ENCODE data around the gene SRSF9. TPM values are rescaled to one million over a fixed set of nuclear protein-coding genes. Genes with fewer than 3 reads are reported as not detected.

The SRSF9 gene
- polyA plus RNA-seq, 3 donors = 127 to 218 (median 200) TPM

DNA sequence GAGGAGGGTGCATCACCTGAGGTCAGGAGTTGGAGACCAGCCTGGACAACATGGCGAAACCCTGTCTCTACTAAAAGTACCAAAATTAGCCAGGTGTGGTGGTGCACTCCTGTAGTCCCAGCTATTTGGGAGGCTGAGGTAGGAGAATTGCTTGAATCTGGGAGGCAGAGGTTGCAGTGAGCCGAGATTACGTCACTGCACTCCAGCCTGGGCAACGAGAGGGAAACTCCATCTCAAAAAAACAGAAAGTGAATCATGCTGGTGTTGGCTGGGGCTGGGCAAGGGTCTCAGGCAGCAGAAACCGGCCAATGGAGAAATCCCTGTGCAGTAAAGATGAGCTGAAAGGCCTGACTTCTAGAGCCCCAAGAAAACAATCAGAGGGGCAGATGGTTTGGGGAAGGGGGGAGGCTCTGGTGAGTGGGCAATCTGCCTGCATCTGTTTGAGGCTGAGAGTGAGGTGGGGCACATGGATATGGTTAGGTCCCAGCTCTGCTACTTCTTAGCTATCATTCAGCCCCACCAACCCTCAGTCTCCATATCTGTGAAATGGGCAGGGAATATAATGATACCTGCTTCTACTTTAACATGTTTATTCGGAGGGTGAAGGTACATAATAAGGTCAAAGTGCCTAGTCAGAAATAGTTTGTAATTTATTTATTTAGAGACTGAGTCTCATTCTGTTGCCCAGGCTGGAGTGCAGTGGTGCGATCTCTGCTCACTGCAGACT is 52.9 kb downstream of the SRSF9 start:
- H3K4me1 Mint-ChIP-seq = no peaks in the 10 kb centered on the region
- Histone ChIP-seq H3K4me3 (replicated peaks in 1 of 3; ENCODE audit: low read depth in 2 of 3, low read length in 3 of 3) (no peak overlapping the region), H3K4me1 (ENCODE audit: control insufficient read depth in 1 of 2, insufficient read depth in 2 of 2, low read length in 2 of 2) (no peaks in the 10 kb centered on the region), H3K36me3 (replicated peaks in 1 of 2; ENCODE audit: control insufficient read depth in 1 of 2, insufficient read depth in 2 of 2, low read length in 2 of 2) (no peaks in the 10 kb centered on the region), H3K27me3 (ENCODE audit: control insufficient read depth in 2 of 2, insufficient read depth in 2 of 2, low read length in 2 of 2) (no peaks in the 10 kb centered on the region), H3K9ac (ENCODE audit: insufficient read depth, low read length, poor library complexity, severe bottlenecking) (no peak overlapping the region), H3K9me3 (replicated peaks in 1 of 2; ENCODE audit: control insufficient read depth in 1 of 2, insufficient read depth in 1 of 2, low read length in 2 of 2) (no peaks in the 10 kb centered on the region), H3K27ac (ENCODE audit: low read depth in 1 of 2, low read length in 2 of 2) (no peak overlapping the region), H2AFZ (ENCODE audit: insufficient read depth, low read depth, low read length, poor library complexity, severe bottlenecking) (no peak overlapping the region), H3K79me2 (ENCODE audit: insufficient read depth, low read length) (no peaks in the 10 kb centered on the region), H4K20me1 (ENCODE audit: insufficient read depth, low read length) (no peaks in the 10 kb centered on the region), H3K4me2 (replicated peaks; ENCODE audit: extremely low read depth, low read length, poor library complexity, severe bottlenecking) (no peak overlapping the region)
- intact Hi-C loops (cut with micrococcal nuclease) = no loop called here
- no peak for TF ChIP-seq CTCF (IDR thresholded peaks at IDR 0.05)
- H3K27me3 Mint-ChIP-seq (ENCODE audit: low read depth in 3 of 3) = peaks cover 2 to 14% (median 7%) of the 10 kb centered on the region in 3 donors
- H3K9me3 Mint-ChIP-seq = no peaks in the 10 kb centered on the region
- no peak overlapping the region for H3K27ac Mint-ChIP-seq
- no peaks in the 10 kb centered on the region for H3K36me3 Mint-ChIP-seq
- no peak for DNase-seq
- 80% methylated on average over 2 of the region's 7 CpGs for WGBS (ENCODE audit: insufficient coverage)
- H3K4me3 Mint-ChIP-seq = no peak overlapping the region

- WGBS (ENCODE audit: insufficient coverage) = 94% methylated on average over 8 of the region's 13 CpGs
- Histone ChIP-seq H3K36me3 (replicated peaks in 1 of 2; ENCODE audit: control insufficient read depth in 1 of 2, insufficient read depth in 2 of 2, low read length in 2 of 2) (no peaks in the 10 kb centered on the region), H3K4me2 (replicated peaks; ENCODE audit: extremely low read depth, low read length, poor library complexity, severe bottlenecking) (no peak overlapping the region), H3K4me1 (ENCODE audit: control insufficient read depth in 1 of 2, insufficient read depth in 2 of 2, low read length in 2 of 2) (no peaks in the 10 kb centered on the region), H4K20me1 (ENCODE audit: insufficient read depth, low read length) (no peaks in the 10 kb centered on the region), H3K9ac (ENCODE audit: insufficient read depth, low read length, poor library complexity, severe bottlenecking) (no peak overlapping the region), H3K27me3 (ENCODE audit: control insufficient read depth in 2 of 2, insufficient read depth in 2 of 2, low read length in 2 of 2) (no peaks in the 10 kb centered on the region), H3K4me3 (replicated peaks in 1 of 3; ENCODE audit: low read depth in 2 of 3, low read length in 3 of 3) (no peak overlapping the region), H3K27ac (ENCODE audit: low read depth in 1 of 2, low read length in 2 of 2) (no peak overlapping the region), H2AFZ (ENCODE audit: insufficient read depth, low read depth, low read length, poor library complexity, severe bottlenecking) (no peak overlapping the region), H3K9me3 (replicated peaks in 1 of 2; ENCODE audit: control insufficient read depth in 1 of 2, insufficient read depth in 1 of 2, low read length in 2 of 2) (no peaks in the 10 kb centered on the region), H3K79me2 (ENCODE audit: insufficient read depth, low read length) (no peaks in the 10 kb centered on the region)
- no peaks in the 10 kb centered on the region for H3K9me3 Mint-ChIP-seq
- intact Hi-C loops (cut with micrococcal nuclease) = no loop called here
- H3K36me3 Mint-ChIP-seq = no peaks in the 10 kb centered on the region
- no peak for TF ChIP-seq CTCF (IDR thresholded peaks at IDR 0.05)
- no peak for DNase-seq
- H3K4me3 Mint-ChIP-seq = no peak overlapping the region
- H3K27ac Mint-ChIP-seq = no peak overlapping the region
- peaks cover 5 to 7% (median 5%) of the 10 kb centered on the region in 3 donors for H3K27me3 Mint-ChIP-seq (ENCODE audit: low read depth in 3 of 3)
- no peaks in the 10 kb centered on the region for H3K4me1 Mint-ChIP-seq
Observed at GRCh38 chr12:120413901-120414695, 55.5 kb downstream of the SRSF9 start.

All from CD14-positive monocyte (primary cell).